GM12892 (cell line): ENCODE data around the gene CCND1.

Experiments
- POLR2A ChIP-seq: IDR thresholded peaks from 2 replicates; pipeline ENCODE4 v1.6.1; 2011; ENCODE audit warnings: low read depth, low read length, control low read depth
- POLR2AphosphoS5 ChIP-seq: IDR thresholded peaks from 2 replicates; pipeline ENCODE4 v1.6.1; 2011; ENCODE audit warnings: low read depth, low read length, control low read depth
- TAF1 ChIP-seq: IDR thresholded peaks from 2 replicates; pipeline ENCODE4 v1.6.1; 2011; ENCODE audit warnings: low read depth, mild to moderate bottlenecking, control low read depth, low read length, borderline replicate concordance

DNA sequence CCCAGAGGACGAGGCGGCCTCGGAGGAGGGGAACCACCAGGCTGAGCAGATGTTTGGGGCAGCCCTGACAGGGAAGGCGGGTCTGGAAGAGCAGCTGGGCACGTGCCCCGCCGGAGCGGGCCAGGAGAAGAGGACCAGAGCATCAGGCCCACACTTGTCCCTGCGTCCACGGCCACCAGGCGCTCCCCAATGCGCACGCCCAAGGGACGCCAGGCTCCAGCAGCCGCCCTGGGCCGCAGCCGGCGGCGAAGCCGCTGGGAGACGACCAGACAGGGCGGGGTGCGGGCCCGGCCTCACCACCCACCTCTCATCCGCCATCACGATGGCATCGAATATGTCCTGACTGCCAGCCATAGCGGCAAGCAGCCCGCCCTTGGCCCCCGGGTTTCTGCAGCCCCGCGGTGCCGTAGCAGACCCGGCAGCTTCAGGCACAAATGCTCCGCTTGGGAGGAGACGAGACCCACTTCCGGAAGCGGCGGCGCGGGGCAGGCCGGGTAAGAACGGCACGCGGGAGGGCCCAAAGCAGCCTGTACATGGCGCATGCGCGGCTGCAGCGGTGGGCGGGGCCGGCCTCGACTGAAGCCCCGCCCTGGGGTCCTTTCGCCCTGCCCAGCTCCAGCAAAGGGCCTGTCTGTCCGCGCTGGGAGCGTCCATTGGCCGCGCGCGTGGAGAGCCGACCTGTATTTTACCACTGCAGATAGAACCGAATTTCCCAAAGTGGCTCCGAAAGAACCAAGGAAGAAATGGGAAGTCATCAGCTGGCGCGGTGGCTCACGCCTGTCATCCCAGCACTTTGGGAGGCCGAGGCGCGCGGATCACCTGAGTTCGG is 34.1 kb downstream of the CCND1 start, which contains the start of gene LTO1:
- TF ChIP-seq POLR2AphosphoS5 = peak; percentile 92
- TF ChIP-seq POLR2A = peak; percentile 96
- TF ChIP-seq TAF1 = peak; percentile 96
